ENCODE data around the gene MAGOH. TPM values are rescaled to one million over a fixed set of nuclear protein-coding genes. Genes with fewer than 3 reads are reported as not detected.
"Not testable (repeated sequence)": the region's sequence is repeated elsewhere in the genome, so short reads cannot be mapped to it uniquely, and the experiment has no call there.

MAGOH gene
- total RNA-seq, 3 donors from 2014 or later: 35.0 to 45.2 (median 37.5) TPM

DNA sequence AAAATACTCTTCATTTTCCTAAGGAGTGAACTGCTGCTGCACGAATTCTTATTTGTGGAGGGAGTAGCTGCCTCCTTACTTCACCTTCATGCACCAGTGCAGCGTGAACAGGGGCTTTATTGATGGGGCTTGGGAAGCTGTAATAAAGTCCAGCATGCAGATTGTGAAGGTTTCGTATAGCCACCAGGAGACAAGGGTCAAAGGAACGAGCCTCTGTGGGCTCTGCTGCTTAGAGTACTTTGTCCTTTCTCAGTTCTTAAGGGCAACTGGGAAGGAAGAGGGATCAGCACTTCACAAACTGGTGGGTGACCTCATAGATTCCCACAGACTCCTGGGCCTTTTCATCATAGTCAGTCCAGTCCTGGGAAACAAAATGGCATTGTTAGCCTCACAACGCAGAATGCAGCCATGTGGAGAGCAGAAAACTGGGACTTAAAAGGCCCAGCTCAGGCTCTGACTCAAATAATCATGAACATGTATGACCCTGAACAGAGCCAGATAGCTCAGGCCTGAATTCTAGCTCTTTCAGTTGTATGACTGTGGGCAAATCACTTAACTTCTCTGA is 23.9 kb downstream of the MAGOH start:
- Histone ChIP-seq H3K36me3 (no peaks in the 10 kb centered on the region), H3K27ac (no peak overlapping the region), H3K4me1 (peaks cover 0 to 3% of the 10 kb centered on the region in 2 donors), H3K27me3 (no peaks in the 10 kb centered on the region), H3K9me3 (no peaks in the 10 kb centered on the region), H3K4me3 (no peak overlapping the region)
- intact Hi-C loops (cut with DNase I; ENCODE audit: low total_unique reads): no loop called here
- TF ChIP-seq POLR2AphosphoS5 (IDR thresholded peaks at IDR 0.05) (no peak), POLR2A (IDR thresholded peaks at IDR 0.05) (no peak)
- TF ChIP-seq, protein P1, sequence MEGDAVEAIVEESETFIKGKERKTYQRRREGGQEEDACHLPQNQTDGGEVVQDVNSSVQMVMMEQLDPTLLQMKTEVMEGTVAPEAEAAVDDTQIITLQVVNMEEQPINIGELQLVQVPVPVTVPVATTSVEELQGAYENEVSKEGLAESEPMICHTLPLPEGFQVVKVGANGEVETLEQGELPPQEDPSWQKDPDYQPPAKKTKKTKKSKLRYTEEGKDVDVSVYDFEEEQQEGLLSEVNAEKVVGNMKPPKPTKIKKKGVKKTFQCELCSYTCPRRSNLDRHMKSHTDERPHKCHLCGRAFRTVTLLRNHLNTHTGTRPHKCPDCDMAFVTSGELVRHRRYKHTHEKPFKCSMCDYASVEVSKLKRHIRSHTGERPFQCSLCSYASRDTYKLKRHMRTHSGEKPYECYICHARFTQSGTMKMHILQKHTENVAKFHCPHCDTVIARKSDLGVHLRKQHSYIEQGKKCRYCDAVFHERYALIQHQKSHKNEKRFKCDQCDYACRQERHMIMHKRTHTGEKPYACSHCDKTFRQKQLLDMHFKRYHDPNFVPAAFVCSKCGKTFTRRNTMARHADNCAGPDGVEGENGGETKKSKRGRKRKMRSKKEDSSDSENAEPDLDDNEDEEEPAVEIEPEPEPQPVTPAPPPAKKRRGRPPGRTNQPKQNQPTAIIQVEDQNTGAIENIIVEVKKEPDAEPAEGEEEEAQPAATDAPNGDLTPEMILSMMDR (IDR thresholded peaks at IDR 0.05): no peak
- no peak for DNase-seq (ENCODE audit: low spot score in 2 of 2)

DNA sequence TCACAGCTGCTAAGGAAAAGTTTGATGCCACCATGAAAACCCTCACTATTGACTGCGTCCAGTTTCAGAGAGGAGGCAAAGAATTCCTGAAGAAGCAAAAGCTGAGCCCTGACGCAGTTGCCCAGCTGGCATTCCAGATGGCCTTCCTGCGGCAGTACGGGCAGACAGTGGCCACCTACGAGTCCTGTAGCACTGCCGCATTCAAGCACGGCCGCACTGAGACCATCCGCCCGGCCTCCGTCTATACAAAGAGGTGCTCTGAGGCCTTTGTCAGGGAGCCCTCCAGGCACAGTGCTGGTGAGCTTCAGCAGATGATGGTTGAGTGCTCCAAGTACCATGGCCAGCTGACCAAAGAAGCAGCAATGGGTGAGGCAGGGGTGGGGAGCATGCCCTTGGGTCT is 27.4 kb downstream of the MAGOH start:
- Histone ChIP-seq H3K9me3 (peaks cover 5% of the 10 kb centered on the region in 2 donors), H3K4me1 (no peaks in the 10 kb centered on the region), H3K4me3 (no peak overlapping the region), H3K27me3 (no peaks in the 10 kb centered on the region), H3K36me3 (peaks cover 4% of the 10 kb centered on the region), H3K27ac (no peak overlapping the region)
- TF ChIP-seq POLR2AphosphoS5 (IDR thresholded peaks at IDR 0.05) (no peak), POLR2A (IDR thresholded peaks at IDR 0.05) (no peak)
- TF ChIP-seq, protein P1 (IDR thresholded peaks at IDR 0.05): no peak
- DNase-seq (ENCODE audit: low spot score in 2 of 2): no peak
- intact Hi-C loops (cut with DNase I; ENCODE audit: low total_unique reads): no loop called here

DNA sequence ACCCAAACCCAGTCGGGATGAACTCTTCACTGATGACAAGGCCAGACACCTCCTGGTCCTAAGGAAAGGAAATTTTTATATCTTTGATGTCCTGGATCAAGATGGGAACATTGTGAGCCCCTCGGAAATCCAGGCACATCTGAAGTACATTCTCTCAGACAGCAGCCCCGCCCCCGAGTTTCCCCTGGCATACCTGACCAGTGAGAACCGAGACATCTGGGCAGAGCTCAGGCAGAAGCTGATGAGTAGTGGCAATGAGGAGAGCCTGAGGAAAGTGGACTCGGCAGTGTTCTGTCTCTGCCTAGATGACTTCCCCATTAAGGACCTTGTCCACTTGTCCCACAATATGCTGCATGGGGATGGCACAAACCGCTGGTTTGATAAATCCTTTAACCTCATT is 28.0 kb downstream of the MAGOH start:
- no peak for TF ChIP-seq POLR2AphosphoS5 (IDR thresholded peaks at IDR 0.05)
- TF ChIP-seq POLR2A (IDR thresholded peaks at IDR 0.05): no peak
- TF ChIP-seq, protein P1 (IDR thresholded peaks at IDR 0.05): no peak
- peaks cover 5 to 11% of the 10 kb centered on the region in 2 donors for H3K9me3 ChIP-seq
- H3K36me3 ChIP-seq: peaks cover 4% of the 10 kb centered on the region
- no peaks in the 10 kb centered on the region for H3K4me1 ChIP-seq
- H3K27me3 ChIP-seq: no peaks in the 10 kb centered on the region
- H3K4me3 ChIP-seq: no peak overlapping the region
- intact Hi-C loops (cut with DNase I; ENCODE audit: low total_unique reads): no loop called here
- no peak for DNase-seq (ENCODE audit: low spot score in 2 of 2)
- no peak overlapping the region for H3K27ac ChIP-seq

DNA sequence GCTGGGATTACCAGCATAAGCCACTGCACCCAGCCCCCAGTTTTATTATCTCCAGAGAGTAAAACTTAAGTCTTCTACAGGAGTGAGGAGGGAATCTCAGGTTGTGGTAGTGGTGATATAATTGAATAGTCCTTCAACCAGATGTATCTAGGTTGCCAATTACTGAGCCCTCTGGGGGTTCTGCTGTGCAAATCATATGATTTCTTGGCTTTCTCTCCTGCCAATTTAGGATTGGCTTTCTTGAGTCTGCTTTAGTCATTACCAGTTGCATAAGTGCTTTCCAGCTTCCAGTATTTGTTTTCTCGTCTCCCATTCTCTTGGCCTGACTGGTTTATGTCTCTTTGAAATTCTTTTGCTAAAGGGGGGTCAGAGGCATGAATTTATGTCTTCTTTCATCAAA is 30.6 kb downstream of the MAGOH start:
- no peak overlapping the region for H3K27ac ChIP-seq
- peaks cover 4% of the 10 kb centered on the region for H3K36me3 ChIP-seq

DNA sequence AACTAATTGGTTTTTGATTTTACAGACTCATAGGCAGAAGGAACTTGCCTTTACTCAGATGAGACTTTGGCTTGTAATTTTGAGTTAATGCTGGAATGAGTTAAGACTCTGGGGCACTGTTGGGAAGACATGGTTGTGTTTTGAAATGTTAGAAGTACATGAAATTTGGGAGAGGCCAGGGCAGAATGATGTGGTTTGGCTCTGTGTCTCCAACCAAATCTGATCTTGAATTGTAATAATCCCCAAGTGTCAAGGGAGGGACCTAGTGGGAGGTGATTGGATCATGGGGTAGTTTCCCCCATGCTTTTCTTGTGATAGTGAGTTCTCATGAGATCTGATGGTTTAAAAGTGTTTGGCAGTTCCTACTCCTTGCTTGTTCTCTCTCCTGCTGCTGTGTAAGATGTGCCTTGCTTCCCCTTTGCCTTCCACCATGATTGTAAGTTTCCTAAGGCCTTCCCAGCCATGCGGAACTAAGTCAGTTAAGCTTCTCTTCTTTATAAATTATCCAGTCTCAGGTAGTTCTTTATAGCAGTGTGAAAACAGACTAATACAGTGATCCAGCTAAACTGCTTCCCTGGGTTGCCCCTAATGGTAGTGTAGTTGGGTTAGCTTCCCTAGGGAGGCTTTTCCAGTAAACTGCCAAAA is 31.5 kb downstream of the MAGOH start:
- no peaks in the 10 kb centered on the region for H3K4me1 ChIP-seq
- peaks cover 4% of the 10 kb centered on the region for H3K36me3 ChIP-seq
- no peak for DNase-seq (ENCODE audit: low spot score in 2 of 2)
- H3K27me3 ChIP-seq: no peaks in the 10 kb centered on the region
- intact Hi-C loops (cut with DNase I; ENCODE audit: low total_unique reads): no loop called here
- TF ChIP-seq POLR2A (IDR thresholded peaks at IDR 0.05): no peak
- TF ChIP-seq POLR2AphosphoS5 (IDR thresholded peaks at IDR 0.05): no peak
- TF ChIP-seq, protein P1 (IDR thresholded peaks at IDR 0.05): no peak
- H3K9me3 ChIP-seq: peaks cover 5 to 11% of the 10 kb centered on the region in 2 donors
- no peak overlapping the region for H3K4me3 ChIP-seq
- no peak overlapping the region for H3K27ac ChIP-seq

More for the DNA sequence above, 30.6 kb downstream of the MAGOH start:
- intact Hi-C loops (cut with DNase I; ENCODE audit: low total_unique reads): no loop called here
- no peak for TF ChIP-seq POLR2A (IDR thresholded peaks at IDR 0.05)
- no peak for TF ChIP-seq POLR2AphosphoS5 (IDR thresholded peaks at IDR 0.05)
- TF ChIP-seq, protein P1 (IDR thresholded peaks at IDR 0.05): no peak
- Histone ChIP-seq H3K4me1 (no peaks in the 10 kb centered on the region), H3K9me3 (peaks cover 5 to 11% of the 10 kb centered on the region in 2 donors), H3K27me3 (no peaks in the 10 kb centered on the region), H3K4me3 (no peak overlapping the region)
- no peak for DNase-seq (ENCODE audit: low spot score in 2 of 2)

DNA sequence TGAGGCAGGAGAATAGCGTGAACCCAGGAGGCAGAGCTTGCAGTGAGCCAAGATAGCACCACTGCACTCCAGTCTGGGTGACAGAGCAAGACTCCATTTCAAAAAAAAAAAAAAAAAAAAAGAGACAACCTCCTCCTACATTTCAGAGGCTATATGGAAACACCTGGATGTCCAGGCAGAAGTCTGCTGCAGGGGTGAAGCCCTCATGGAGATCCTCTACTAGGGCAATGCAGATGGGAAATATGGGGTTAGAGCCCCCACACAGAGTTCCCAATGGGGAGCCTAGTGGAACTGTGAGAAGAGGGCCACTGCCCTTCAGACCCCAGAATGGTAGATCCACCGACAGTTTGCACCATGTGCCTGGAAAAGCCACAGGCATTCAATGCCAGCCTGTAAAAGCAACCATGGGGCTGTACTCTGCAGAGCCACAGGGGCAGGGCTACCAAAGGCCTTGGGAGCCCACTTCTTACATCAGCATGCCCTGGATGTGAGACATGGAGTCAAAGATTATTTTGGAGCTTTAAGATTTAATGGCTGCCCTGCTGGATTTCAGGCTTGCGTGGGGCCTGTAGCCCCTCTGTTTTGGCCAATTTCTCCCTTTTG is 32.1 kb downstream of the MAGOH start:
- peaks cover 5 to 11% of the 10 kb centered on the region in 2 donors for H3K9me3 ChIP-seq
- DNase-seq (ENCODE audit: low spot score in 2 of 2); intact Hi-C loops (cut with DNase I; ENCODE audit: low total_unique reads); H3K27ac ChIP-seq; H3K36me3 ChIP-seq; H3K27me3 ChIP-seq; H3K4me3 ChIP-seq; H3K4me1 ChIP-seq: not testable (repeated sequence)

DNA sequence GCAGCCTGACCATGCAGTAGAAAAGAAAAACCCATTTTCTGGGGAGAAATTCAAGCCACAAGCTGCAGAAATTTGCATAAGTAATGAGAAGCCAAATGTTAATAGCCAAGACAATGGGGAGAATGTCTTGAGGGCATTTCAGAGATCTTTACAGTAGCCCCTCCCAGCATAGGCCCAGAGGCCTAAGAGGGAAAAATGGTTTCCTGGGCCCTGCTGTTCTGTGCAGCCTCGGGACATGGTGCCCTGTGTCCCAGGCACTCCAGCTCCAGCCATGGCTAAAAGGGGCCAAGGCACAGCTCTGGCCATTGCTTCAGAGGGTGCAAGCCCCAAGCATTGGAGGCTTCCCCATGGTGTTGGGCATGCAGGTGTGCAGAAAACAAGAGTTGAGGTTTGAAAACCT is 32.8 kb downstream of the MAGOH start:
- H3K27ac ChIP-seq; DNase-seq (ENCODE audit: low spot score in 2 of 2); H3K4me3 ChIP-seq; H3K27me3 ChIP-seq; intact Hi-C loops (cut with DNase I; ENCODE audit: low total_unique reads); H3K36me3 ChIP-seq; H3K4me1 ChIP-seq: not testable (repeated sequence)
- H3K9me3 ChIP-seq: peaks cover 5 to 11% of the 10 kb centered on the region in 2 donors
